Mesendoderm (in vitro differentiated cells): Measurements from ENCODE around the gene CCT7.

Source experiments
- DNase-seq: peaks from one replicate; pipeline ENCODE4 v3.0.0; 2013
- H2AK5ac ChIP-seq: 2 replicates; pipeline ENCODE4 v1.6.1; 2013; ENCODE audit warnings: low read length, inconsistent platforms
- H2BK120ac ChIP-seq: 2 replicates; pipeline ENCODE4 v1.6.1; 2013; ENCODE audit warnings: low read depth, mild to moderate bottlenecking, low read length, moderate library complexity, mixed read lengths
- H2BK15ac ChIP-seq: replicated peaks from 2 replicates; pipeline ENCODE4 v1.6.1; 2013; ENCODE audit warnings: low read depth, mild to moderate bottlenecking, moderate library complexity
- H2BK5ac ChIP-seq: 2 replicates; pipeline ENCODE4 v1.6.1; 2013; ENCODE audit warnings: low read length, inconsistent platforms
- H3K18ac ChIP-seq: 2 replicates; pipeline ENCODE4 v1.6.1; 2013; ENCODE audit warnings: mild to moderate bottlenecking, low read length, mixed read lengths
- H3K23ac ChIP-seq: one replicate; pipeline ENCODE4 v1.6.1; 2013; ENCODE audit warnings: low read length
- H3K27ac ChIP-seq: 2 replicates; pipeline ENCODE4 v1.5.1; 2013; ENCODE audit warnings: low read depth, mild to moderate bottlenecking, inconsistent platforms, low read length, moderate library complexity
- H3K27me3 ChIP-seq: 2 replicates; pipeline ENCODE4 v1.6.1; 2013; ENCODE audit warnings: low read length, control low read depth, mild to moderate bottlenecking, inconsistent platforms; ENCODE audit not compliant: insufficient read depth, poor library complexity
- H3K36me3 ChIP-seq: 2 replicates; pipeline ENCODE4 v1.6.1; 2013; ENCODE audit warnings: low read length, inconsistent platforms; ENCODE audit not compliant: control insufficient read depth, insufficient read depth
- H3K4ac ChIP-seq: one replicate; pipeline ENCODE4 v1.6.1; 2013; ENCODE audit warnings: low read depth, mild to moderate bottlenecking, low read length, moderate library complexity
- H3K4me1 ChIP-seq: 2 replicates; pipeline ENCODE4 v1.6.1; 2013; ENCODE audit warnings: low read depth, low read length, inconsistent platforms; ENCODE audit not compliant: control insufficient read depth
- H3K4me2 ChIP-seq: 2 replicates; pipeline ENCODE4 v1.6.1; 2013; ENCODE audit warnings: low read length
- H3K4me3 ChIP-seq: 2 replicates; pipeline ENCODE4 v1.5.1; 2013; ENCODE audit warnings: mild to moderate bottlenecking, low read length
- H3K56ac ChIP-seq: one replicate; pipeline ENCODE4 v1.6.1; 2013; ENCODE audit warnings: low read length
- H3K79me1 ChIP-seq: 2 replicates; pipeline ENCODE4 v1.6.1; 2013; ENCODE audit warnings: low read length, inconsistent platforms
- H3K79me2 ChIP-seq: 2 replicates; pipeline ENCODE4 v1.6.1; 2013; ENCODE audit warnings: mild to moderate bottlenecking, low read length; ENCODE audit not compliant: control insufficient read depth, insufficient read depth
- H3K9ac ChIP-seq: 2 replicates; pipeline ENCODE4 v1.6.1; 2013; ENCODE audit warnings: low read length, inconsistent platforms
- H4K5ac ChIP-seq: one replicate; pipeline ENCODE4 v1.6.1; 2013; ENCODE audit warnings: low read length
- H4K8ac ChIP-seq: one replicate; pipeline ENCODE4 v1.6.1; 2013; ENCODE audit warnings: low read depth, mild to moderate bottlenecking, control low read depth, low read length, moderate library complexity
- WGBS: extraction: QIAGEN DNeasy Blood & Tissue Kit; methylation state at CpG from one replicate; pipeline ENCODE4 v1.1.7; 2013; ENCODE audit warnings: low lambda C conversion rate, missing lambda C conversion rate; ENCODE audit not compliant: insufficient coverage; ENCODE audit errors: extremely low coverage; 5-methylcytosine and 5-hydroxymethylcytosine counted together

The CCT7 gene

GRCh38 chr2:73249636-73250035 lies 15.5 kb downstream of the CCT7 start:
- no peak overlapping the region for H3K4me2 ChIP-seq
- no CpG with 5 or more reads among the region's 9 CpGs for WGBS
- peaks cover 2% of the 10 kb centered on the region for H3K79me1 ChIP-seq
- H2AK5ac ChIP-seq, result no peak overlapping the region
- no peak overlapping the region for H4K5ac ChIP-seq
- H3K27me3 ChIP-seq, result no peaks in the 10 kb centered on the region
- H3K36me3 ChIP-seq, result peaks cover 44% of the 10 kb centered on the region
- no peak overlapping the region for H3K4ac ChIP-seq
- no peaks in the 10 kb centered on the region for H3K4me1 ChIP-seq
- no peak overlapping the region for H3K18ac ChIP-seq
- no peak overlapping the region for H3K56ac ChIP-seq
- H4K8ac ChIP-seq, result no peak overlapping the region
- no peak overlapping the region for H2BK120ac ChIP-seq
- H3K79me2 ChIP-seq, result no peaks in the 10 kb centered on the region
- no peak overlapping the region for H2BK5ac ChIP-seq
- H3K4me3 ChIP-seq, result no peak overlapping the region
- H3K9ac ChIP-seq, result no peak overlapping the region
- no peak overlapping the region for H3K23ac ChIP-seq
- H3K27ac ChIP-seq, result no peak overlapping the region
- DNase-seq, result no peak
- H2BK15ac ChIP-seq, result no peak overlapping the region

DNA sequence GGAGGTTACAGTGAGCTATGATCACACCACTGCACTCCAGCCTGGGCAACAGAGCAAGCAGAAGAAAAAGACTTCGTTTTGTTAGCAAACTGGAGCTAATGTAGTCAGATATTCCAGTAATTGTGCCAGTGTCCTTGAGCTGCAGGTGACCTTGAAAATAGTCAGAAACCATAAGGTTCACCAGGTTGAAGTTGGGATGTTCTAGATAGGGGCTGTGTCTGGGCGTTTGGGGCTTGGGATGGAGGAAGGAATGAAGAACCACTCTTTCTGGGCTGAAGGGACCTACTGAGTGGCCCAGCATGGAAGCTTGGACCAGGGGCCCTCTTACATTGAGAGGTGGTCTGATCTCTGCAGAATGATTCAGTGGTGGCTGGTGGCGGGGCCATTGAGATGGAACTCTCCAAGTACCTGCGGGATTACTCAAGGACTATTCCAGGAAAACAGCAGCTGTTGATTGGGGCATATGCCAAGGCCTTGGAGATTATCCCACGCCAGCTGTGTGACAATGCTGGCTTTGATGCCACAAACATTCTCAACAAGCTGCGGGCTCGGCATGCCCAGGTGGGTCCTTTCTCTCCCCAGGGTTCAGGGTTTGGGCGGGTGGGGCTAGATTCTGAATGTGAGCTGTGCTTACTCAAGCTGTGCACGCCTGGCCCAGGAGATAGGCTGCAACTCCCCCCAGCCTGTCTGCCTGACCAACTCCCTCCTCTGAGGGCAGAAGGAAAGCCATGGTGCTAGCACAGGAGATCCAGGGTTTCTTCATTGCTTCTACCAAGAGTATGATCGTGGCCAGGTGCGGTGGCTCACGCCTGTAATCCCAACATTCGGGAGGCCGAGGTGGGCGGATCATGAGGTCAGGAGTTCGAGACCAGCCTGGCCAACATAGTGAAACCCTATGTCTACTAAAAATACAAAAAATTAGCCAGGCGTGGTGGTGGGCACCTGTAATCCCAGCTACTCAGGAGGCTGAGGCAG lies 17.1 kb downstream of the CCT7 start:
- H2BK120ac ChIP-seq, result no peak overlapping the region
- no peak overlapping the region for H3K27ac ChIP-seq
- peaks cover 39% of the 10 kb centered on the region for H3K36me3 ChIP-seq
- no peak overlapping the region for H2AK5ac ChIP-seq
- H3K79me1 ChIP-seq, result peaks cover 2% of the 10 kb centered on the region
- no peak overlapping the region for H3K4ac ChIP-seq
- H3K4me1 ChIP-seq, result no peaks in the 10 kb centered on the region
- H3K56ac ChIP-seq, result no peak overlapping the region
- H2BK15ac ChIP-seq, result no peak overlapping the region
- H3K4me3 ChIP-seq, result no peak overlapping the region
- H2BK5ac ChIP-seq, result no peak overlapping the region
- no peaks in the 10 kb centered on the region for H3K27me3 ChIP-seq
- no peaks in the 10 kb centered on the region for H3K79me2 ChIP-seq
- no peak overlapping the region for H4K8ac ChIP-seq
- H4K5ac ChIP-seq, result no peak overlapping the region
- H3K23ac ChIP-seq, result no peak overlapping the region
- no CpG with 5 or more reads among the region's 17 CpGs for WGBS
- no peak overlapping the region for H3K18ac ChIP-seq
- no peak overlapping the region for H3K9ac ChIP-seq
- H3K4me2 ChIP-seq, result no peak overlapping the region
- no peak for DNase-seq

- DNase-seq, result no peak
- no peak overlapping the region for H3K18ac ChIP-seq
- H3K9ac ChIP-seq, result no peak overlapping the region
- no peak overlapping the region for H3K4me3 ChIP-seq
- no CpG with 5 or more reads among the region's 17 CpGs for WGBS
- no peaks in the 10 kb centered on the region for H3K79me1 ChIP-seq
- peaks cover 35% of the 10 kb centered on the region for H3K36me3 ChIP-seq
- H2AK5ac ChIP-seq, result no peak overlapping the region
- H3K23ac ChIP-seq, result no peak overlapping the region
- H3K56ac ChIP-seq, result no peak overlapping the region
- H4K5ac ChIP-seq, result no peak overlapping the region
- no peaks in the 10 kb centered on the region for H3K4me1 ChIP-seq
- H3K27ac ChIP-seq, result no peak overlapping the region
- no peak overlapping the region for H4K8ac ChIP-seq
- H2BK120ac ChIP-seq, result no peak overlapping the region
- no peak overlapping the region for H3K4ac ChIP-seq
- H2BK15ac ChIP-seq, result no peak overlapping the region
- H3K79me2 ChIP-seq, result no peaks in the 10 kb centered on the region
- no peaks in the 10 kb centered on the region for H3K27me3 ChIP-seq
- no peak overlapping the region for H2BK5ac ChIP-seq
- no peak overlapping the region for H3K4me2 ChIP-seq
Measured at GRCh38 chr2:73252238-73253027, 18.3 kb downstream of the CCT7 start.

GRCh38 chr2:73253400-73253799 lies 19.3 kb downstream of the CCT7 start:
- Histone ChIP-seq H4K8ac (no peak overlapping the region), H3K4me2 (no peak overlapping the region), H2BK120ac (no peak overlapping the region), H3K79me2 (no peaks in the 10 kb centered on the region), H3K4ac (no peak overlapping the region), H3K79me1 (no peaks in the 10 kb centered on the region), H3K23ac (no peak overlapping the region), H3K56ac (no peak overlapping the region), H3K4me1 (no peaks in the 10 kb centered on the region), H2BK5ac (no peak overlapping the region), H2AK5ac (no peak overlapping the region), H4K5ac (no peak overlapping the region), H2BK15ac (no peak overlapping the region), H3K36me3 (peaks cover 30% of the 10 kb centered on the region), H3K9ac (no peak overlapping the region), H3K4me3 (no peak overlapping the region), H3K27ac (no peak overlapping the region), H3K18ac (no peak overlapping the region), H3K27me3 (no peaks in the 10 kb centered on the region)
- DNase-seq, result no peak
- no CpG with 5 or more reads among the region's 2 CpGs for whole genome bisulfite sequencing

DNA sequence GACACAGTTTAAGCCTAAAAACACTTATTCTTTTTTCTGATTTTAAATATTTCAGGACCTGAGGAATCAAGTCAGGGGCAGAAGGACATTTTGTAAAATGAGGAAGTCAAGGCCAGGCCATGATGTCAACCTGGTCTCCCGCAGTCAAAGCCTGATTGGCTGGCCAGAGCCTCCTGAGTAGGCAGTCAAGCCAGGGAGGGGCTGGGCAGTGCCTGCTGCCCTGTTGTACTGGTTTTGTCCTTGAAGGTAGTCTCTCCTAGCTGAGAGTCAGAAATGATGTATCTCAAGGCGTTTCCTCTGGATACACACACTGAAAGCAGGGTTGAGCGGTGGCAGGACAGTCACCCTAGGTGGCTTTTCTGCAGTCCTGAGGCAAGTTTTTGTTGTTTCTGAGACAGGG lies 19.8 kb downstream of the CCT7 start:
- no peak overlapping the region for H2AK5ac ChIP-seq
- no peak overlapping the region for H2BK15ac ChIP-seq
- no peak overlapping the region for H3K4me2 ChIP-seq
- H4K8ac ChIP-seq, result no peak overlapping the region
- no peaks in the 10 kb centered on the region for H3K79me2 ChIP-seq
- H3K27me3 ChIP-seq, result no peaks in the 10 kb centered on the region
- H2BK5ac ChIP-seq, result no peak overlapping the region
- H3K36me3 ChIP-seq, result peaks cover 27% of the 10 kb centered on the region
- no CpG with 5 or more reads among the region's 3 CpGs for WGBS
- H3K27ac ChIP-seq, result no peak overlapping the region
- no peak overlapping the region for H3K9ac ChIP-seq
- no peaks in the 10 kb centered on the region for H3K79me1 ChIP-seq
- no peaks in the 10 kb centered on the region for H3K4me1 ChIP-seq
- no peak for DNase-seq
- no peak overlapping the region for H3K56ac ChIP-seq
- no peak overlapping the region for H4K5ac ChIP-seq
- H2BK120ac ChIP-seq, result no peak overlapping the region
- no peak overlapping the region for H3K18ac ChIP-seq
- H3K4ac ChIP-seq, result no peak overlapping the region
- no peak overlapping the region for H3K4me3 ChIP-seq
- H3K23ac ChIP-seq, result no peak overlapping the region
